Retinal pigment epithelial cell (primary cell): ENCODE results near the gene TTC28.
"Not testable (repeated sequence)": the region's sequence is repeated elsewhere in the genome, so short reads cannot be mapped to it uniquely, and the experiment has no call there.

Experiments used
- DNase-seq: peaks from one replicate; pipeline ENCODE4 v3.0.0-alpha.2; 2010; ENCODE audit warnings: low read depth
- H3K4me3 ChIP-seq: 2 replicates; pipeline ENCODE4 v1.5.1; 2011; ENCODE audit warnings: mild to moderate bottlenecking, low read length, control low read depth, moderate library complexity
- CTCF ChIP-seq: conservative IDR thresholded peaks from 2 replicates; pipeline ENCODE4 v1.5.1; 2011; ENCODE audit warnings: low read depth, low read length, control low read depth, inconsistent platforms

The TTC28 gene

DNA sequence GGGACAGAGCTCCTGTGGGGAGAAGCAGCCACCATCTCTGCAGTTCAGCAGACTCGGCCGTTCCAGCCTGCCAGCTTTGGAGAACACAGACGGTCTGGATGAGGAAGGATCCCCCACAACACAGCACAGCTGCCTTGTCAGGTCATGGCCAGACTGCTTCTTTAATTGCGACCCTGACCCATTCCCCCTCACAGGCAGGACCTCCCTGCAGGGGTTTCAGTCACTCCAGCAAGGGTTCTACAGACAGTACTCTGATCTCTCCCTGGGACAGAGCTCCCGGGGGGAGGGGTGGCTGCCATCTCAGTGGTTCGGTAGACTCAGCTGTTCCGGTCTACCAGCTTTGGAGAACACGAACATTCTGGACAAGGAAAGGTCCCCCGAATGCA is 173.5 kb downstream of the TTC28 start:
- TF ChIP-seq CTCF, result no peak
- H3K4me3 ChIP-seq, result no peak overlapping the region
- DNase-seq, result no peak

- H3K4me3 ChIP-seq, result no peak overlapping the region
- no peak for DNase-seq
- no peak for TF ChIP-seq CTCF
Observed at GRCh38 chr22:28505416-28506149, 174.1 kb downstream of the TTC28 start.

DNA sequence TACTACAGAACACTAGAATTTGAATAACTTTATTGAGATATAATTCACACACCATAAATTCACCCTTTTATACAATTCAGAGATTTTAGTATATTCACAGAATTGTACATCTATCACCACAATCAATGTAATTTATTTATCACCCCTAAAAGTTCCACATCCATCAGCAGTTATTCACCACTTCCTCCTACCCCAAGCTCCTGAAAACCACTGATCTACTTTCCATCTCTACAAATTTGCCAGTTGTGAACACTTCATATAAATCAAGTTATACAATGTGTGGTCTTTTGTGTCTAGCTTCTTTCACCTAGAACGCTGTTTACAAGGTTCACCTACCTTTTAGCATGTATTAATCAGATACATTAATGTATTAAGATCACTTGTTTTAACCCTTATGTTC is 179.6 kb downstream of the TTC28 start:
- TF ChIP-seq CTCF, result no peak
- H3K4me3 ChIP-seq, result no peak overlapping the region
- DNase-seq, result no peak

DNA sequence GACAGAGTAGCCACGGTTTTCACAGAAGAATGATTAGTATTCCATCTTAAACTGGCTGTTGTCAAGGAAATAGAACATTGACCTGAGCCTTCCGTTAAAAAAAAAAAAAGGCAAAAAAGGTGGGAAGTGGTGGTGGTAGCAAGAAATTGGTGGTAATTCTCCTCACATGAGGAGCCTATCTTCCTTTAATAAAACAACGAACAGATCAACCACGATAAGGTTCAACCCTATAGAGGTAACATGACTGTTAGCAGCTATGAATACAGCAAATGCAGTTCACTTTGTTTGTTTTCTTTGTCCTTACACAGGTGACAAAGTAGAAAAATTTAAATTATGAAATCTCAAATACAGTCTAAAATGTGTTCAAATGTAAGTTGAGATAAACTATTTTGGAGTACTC is 181.6 kb downstream of the TTC28 start:
- no peak for TF ChIP-seq CTCF
- DNase-seq, result no peak
- no peak overlapping the region for H3K4me3 ChIP-seq

- DNase-seq, result no peak
- no peak for TF ChIP-seq CTCF
- no peak overlapping the region for H3K4me3 ChIP-seq
Observed at GRCh38 chr22:28497188-28497587, 182.5 kb downstream of the TTC28 start.

DNA sequence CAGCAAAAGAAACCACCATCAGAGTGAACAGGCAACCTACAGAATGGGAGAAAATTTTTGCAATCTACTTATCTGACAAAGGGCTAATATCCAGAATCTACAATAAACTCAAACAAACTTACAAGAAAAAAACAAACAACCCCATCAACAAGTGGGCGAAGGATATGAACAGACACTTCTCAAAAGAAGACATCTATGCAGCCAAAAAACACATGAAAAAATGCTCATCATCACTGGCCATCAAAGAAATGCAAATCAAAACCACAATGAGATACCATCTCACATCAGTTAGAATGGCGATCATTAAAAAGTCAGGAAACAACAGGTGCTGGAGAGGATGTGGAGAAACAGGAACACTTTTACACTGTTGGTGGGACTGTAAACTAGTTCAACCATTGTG is 188.4 kb downstream of the TTC28 start:
- not testable (repeated sequence) for H3K4me3 ChIP-seq, DNase-seq

GRCh38 chr22:28488825-28489224 is 190.8 kb downstream of the TTC28 start:
- no peak for TF ChIP-seq CTCF
- DNase-seq, result no peak
- no peak overlapping the region for H3K4me3 ChIP-seq
